ENCODE data around the gene DCLK2.
"Not testable (repeated sequence)": the region's sequence is repeated elsewhere in the genome, so short reads cannot be mapped to it uniquely, and the experiment has no call there.

The DCLK2 gene

GRCh38 chr4:150158041-150158440 is 79.8 kb downstream of the DCLK2 start:
- DNase-seq = no peak

DNA sequence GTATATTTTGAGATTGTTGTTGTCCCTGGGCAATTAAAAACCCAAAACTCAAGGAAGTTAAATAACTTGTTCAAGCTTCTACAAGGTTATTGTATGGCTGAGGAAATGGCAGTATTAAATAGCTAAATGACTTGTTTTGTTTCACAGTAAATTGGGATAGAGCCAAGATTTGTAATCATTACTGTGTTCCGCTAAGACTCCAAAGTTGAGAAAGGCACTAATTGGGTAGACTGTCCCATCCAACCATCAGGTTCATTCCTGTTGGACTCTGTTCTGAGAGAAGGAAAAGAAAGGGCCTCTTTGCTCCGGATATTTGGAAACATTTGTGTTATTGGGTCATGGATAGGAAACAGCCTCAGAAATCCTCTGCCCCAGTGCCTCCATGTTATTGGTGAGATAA is 82.2 kb downstream of the DCLK2 start:
- no peak for DNase-seq

DNA sequence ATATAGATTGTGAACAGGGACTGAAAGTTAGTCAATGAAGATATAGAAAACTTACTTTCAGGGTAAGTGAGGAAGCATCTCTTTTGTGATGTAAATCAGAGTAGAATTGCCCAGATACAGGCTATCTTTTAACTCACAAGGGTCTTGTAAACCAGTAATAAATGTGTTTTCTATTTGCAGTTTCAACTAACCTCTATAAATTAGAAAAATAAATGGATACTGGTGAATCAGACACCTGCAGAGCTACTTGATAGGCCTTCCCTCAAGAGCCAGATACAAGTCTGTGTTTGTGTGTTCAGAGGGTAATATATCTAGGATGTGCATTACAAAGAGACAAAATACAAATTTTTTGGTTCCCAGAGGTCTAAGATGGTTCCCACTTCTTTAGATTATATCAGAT is 82.9 kb downstream of the DCLK2 start:
- DNase-seq = no peak

DNA sequence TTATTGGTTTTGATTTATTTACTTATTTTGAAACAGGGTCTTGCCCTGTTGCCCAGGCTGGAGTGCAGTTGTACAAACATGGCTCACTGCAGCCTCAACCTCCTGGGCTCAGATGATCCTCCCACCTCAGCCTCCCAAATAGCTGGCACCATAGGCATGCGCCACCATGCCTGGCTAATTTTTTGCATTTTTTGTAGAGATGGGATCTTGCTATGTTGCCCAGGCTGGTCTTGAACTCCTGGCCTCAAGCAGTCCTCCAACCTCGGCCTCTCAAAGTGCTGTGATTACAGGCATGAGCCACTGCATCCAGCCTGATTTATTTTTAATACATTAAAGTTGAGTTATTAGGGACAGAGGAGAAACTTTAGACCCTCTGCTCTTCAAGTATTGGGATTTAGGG is 83.8 kb downstream of the DCLK2 start:
- DNase-seq = not testable (repeated sequence)

DNA sequence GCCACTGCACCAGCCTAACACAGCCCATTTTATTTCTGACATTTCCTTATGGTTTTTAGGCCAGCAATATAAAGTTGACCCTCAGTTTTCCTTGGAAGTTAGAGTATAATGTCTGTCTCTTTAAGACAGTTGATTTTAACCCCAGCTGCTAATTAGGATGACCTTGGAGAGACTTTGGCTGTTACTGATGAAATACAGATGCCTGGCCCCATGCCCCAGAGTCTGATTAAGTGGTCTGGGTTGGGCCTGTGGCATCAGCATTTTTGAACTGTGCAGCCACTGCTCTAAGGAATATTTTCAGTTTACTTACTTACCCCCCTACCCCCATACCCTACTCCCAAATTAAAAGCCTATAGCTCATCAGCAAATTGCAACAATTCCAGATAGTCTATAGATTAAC is 85.8 kb downstream of the DCLK2 start:
- DNase-seq = no peak

DNA sequence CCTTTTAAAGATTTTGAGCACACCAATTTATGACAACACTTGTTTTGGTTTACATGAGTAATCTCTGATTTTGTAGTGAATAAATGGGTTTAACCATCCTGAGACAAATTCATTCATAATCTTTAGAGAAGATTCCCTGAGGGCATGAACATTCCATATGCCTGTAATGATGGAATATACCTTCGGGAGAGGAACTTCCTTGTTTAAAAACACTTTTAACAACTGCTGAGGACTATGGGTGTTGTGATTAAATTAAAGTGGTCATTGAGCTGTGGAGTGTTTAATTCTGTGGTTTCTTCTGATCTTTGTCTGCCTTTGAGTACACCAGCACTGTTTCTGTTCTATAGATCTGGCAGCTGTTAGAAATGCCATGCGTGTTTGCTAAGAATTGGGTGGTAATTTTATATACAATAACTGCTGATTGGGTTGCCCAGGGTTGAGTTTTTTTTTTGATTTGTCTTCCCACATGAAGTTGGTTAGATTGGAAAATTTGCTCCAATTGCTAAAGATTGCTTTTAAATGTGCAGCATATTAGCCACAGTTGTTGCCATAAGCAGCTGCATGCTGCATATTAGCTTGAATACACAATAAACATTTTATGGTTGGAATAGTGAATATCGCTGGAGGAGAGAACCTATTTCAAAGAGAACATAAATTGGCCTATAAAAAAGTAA is 86.8 kb downstream of the DCLK2 start:
- no peak for DNase-seq

DNA sequence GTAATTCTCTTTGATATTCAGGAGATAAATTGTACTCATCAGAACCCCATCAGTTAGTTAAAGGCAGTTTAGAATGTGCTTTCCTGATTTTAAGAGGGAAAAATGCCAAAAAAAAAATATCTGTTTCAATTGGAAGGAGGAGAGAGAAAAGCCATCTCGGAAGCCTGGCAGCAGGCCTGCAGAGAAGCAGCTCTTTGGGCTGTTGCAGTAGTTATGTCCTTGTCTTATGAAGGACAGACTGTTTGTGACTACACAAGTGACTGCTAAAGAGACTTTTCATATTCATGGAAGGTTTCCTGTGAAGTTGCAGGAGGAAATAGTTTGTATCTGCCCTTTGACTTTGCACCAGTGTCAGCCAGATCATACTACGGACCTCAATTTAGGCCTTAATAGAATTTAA is 88.8 kb downstream of the DCLK2 start:
- DNase-seq = no peak

DNA sequence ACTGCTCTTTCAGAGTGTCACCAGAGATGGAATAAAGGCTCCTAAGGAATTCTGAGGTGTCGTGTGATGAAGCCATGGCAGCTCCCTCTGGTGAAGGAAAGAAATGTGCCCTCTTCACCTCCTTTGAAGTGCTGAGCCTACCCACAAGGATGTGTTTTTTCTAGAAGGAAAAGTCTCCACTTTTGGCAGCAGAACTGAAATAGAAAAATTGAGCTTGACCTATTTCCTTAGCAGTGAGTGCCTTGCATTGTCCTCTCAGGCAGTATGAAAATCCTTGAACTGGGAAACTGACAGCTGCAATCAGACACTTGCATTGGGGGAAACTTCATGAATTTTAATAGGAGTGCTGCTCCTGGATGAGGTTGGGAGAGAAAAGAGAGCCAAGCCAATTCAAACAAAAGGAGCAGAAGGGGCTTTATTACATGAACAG is 95.2 kb downstream of the DCLK2 start:
- DNase-seq = no peak

GRCh38 chr4:150173982-150174398 is 95.7 kb downstream of the DCLK2 start:
- no peak for DNase-seq

GRCh38 chr4:150176547-150176946 is 98.3 kb downstream of the DCLK2 start:
- DNase-seq = no peak

- no peak for DNase-seq
Observed at GRCh38 chr4:150178161-150178560, 99.9 kb downstream of the DCLK2 start.

DNA sequence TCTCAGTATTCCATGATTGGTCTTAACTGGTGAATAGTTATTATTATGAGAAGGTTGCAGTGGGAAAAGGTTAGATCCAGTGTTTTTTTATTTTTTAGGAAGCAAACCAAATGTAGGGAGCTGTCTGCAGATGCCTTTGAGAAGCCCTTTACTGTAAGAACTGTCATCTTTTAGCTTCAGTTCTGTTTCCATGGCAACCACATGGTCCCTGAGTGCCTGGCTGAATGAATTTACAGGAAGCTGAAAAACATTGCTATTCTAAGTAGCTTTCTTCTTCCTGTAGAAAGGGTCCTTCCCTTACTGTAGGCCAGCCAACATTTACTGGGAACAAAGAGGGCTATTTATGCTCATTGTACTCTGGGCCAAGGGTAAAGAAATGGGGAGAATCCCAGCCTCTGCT is 103.3 kb downstream of the DCLK2 start:
- no peak for DNase-seq

GRCh38 chr4:150182794-150183193 is 104.5 kb downstream of the DCLK2 start:
- no peak for DNase-seq

DNA sequence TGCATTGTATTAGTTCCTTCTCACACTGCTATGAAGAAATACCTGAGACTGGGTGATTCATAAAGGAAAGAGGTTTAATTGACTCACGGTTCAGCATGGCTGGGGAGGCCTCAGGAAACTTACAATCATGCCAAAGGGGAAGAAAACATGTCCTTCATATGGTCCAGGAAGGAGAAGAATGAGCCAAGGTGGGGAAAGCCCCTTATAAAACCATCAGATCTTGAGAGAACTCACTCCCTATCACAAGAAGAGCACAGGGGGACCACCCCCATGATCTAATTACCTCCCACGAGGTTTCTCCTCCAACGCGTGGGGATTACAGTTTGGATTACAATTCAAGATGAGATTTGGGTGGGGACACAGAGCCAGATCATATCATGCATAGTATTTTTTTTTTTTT is 106.8 kb downstream of the DCLK2 start:
- not testable (repeated sequence) for DNase-seq

DNA sequence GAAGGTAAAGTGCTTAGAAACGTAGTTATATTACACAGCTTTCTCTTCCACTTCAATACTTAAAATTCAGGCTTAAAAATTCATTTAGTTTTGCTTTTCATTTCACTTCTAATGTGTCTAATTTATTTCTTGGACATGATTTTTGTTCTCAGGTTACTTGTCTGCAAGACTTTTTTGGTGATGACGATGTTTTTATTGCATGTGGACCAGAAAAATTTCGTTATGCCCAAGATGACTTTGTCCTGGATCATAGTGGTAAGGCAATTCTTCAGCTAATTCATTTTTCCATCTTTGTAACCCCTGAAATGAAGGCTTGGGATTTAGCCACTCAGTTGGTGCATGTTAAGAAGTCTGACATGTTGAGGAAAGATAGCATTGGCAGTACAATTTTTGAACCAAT is 114.7 kb downstream of the DCLK2 start:
- no peak for DNase-seq

DNA sequence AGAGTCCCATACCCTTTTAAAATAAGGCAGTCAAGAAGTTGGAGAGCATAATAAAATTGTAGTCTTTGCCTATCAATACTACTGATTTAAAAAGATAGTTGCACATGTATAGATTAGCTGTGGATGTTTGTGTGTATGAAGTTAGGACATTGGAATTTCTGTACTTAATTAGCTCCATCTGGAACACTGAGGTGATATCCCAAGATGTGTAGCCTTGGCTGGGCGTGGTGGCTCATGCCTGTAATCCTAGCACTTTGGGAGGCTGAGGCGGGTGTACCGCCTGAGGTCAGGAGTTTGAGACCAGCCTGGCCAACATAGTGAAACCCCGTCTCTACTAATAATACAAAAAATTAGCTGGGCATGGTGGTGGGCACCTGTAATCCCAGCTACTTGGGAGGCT is 119.0 kb downstream of the DCLK2 start:
- not testable (repeated sequence) for DNase-seq

DNA sequence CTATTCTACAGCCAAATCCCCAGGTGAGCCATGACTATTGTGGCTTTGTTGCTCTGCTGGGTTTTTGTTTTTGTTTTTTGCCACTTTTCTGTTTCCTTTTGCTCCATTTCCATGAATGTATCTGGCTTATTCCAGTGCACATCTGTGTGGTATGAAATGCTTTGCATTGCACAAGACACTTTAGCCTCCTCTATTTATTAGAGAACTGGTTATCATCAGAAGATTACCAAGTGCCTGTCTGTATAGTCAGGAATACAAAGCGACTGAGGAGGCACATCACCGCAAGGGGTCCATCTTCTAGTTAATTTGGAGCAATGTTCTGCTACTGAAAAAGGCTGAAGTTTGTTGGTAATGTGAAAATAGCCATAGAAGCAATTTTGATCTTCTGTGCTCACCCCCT is 120.8 kb downstream of the DCLK2 start:
- DNase-seq = no peak

- DNase-seq = no peak
Observed at GRCh38 chr4:150205016-150205415, 126.8 kb downstream of the DCLK2 start.

- no peak for DNase-seq
Observed at GRCh38 chr4:150206265-150206664, 128.0 kb downstream of the DCLK2 start.

GRCh38 chr4:150206954-150207353 is 128.7 kb downstream of the DCLK2 start:
- DNase-seq = no peak

- DNase-seq = no peak
Observed at GRCh38 chr4:150207871-150208270, 129.6 kb downstream of the DCLK2 start.

DNA sequence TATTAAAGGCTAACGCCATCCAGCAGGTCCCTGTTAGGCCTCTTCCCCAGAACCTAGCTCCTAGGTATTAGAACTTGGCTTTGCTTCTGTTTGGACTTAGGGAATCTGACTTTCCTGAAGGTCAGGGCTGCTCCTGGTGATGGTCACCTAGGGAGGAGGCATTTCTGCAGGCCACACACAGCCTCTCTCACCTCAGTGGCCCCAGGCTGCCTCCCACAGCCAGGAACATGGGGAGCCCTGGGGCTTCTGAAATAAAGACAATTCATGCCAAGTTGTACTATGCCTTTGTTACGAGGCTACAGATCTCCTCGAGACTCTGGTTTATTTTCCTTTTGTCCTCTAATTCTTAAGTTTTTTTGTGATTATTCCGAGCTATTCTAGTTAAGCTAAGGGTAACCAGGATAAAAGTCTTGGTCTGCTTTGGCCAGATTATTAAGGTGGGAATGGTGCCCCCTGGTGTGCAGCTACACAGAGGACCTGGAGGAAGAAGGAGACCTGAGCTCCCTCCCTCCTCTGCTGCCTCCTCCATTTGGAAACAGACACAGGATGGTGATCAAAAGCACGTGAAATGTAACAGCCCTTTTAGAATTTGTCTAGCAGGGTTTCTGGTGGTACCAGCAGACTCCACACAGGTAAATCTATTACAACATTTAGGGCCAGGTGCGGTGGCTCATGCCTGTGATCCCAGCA is 131.0 kb downstream of the DCLK2 start:
- peak; percentile 50 for DNase-seq

DNA sequence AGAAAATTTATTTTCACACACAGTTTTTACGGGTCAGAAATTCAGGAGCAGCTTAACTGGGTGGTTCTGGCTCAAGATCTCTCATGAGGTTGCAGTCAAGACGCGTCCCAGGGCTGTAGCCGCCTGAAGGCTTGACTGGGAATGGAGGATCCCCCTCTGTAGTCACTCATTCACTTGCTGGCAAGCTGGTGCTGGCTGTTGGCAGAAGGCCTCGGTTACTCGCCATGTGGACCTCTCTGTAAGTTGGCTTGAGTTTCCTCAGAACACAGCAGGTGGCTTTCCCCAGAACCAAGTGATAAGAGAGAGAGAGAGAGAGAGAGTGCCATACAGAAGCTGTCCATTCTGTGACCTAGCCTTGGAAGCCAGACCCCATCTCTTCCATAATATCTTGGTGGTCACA is 132.8 kb downstream of the DCLK2 start:
- no peak for DNase-seq

DNA sequence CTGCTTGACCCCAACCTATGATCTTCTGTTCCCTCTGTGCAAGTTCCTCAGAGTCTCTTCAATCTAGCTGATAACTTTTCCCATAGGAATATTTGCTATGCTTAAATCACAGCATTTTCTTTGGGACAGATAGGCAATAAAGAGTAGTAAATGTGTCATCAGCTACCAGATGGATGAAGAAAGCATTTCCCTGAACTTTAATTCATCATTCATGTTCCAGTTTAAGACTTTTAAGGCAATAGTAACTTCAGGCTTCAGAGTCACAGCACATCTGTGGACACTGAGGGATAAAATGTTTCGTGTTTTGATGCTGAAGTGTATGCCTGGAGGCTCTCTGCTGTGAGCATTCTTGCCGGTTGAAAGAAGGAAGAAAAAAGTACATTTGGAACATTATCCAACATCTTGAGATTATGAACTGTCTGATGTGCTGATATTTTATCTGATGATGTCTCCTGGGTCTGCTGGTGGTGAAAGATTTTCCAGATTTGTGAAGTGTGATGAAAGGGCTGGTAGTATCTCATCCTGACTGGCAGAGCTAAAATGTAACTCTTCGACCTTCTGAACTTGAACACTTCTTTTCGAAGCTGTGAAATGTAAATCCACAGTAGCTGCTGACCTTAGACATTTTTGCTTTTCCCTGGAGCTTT is 133.7 kb downstream of the DCLK2 start:
- no peak for DNase-seq

Data from activated CD4-positive, alpha-beta T cell treated with anti-CD3 and anti-CD28 coated beads for 48 hours (primary cell).